IPS-18a (cell line): Measurements from ENCODE around the gene MAOB.

Experiments used
- H3K27ac ChIP-seq: one replicate; pipeline ENCODE4 v1.5.1; 2013; ENCODE audit warnings: low read length
- H3K27me3 ChIP-seq: one replicate; pipeline ENCODE4 v1.6.1; 2013; ENCODE audit warnings: mild to moderate bottlenecking, low read length; ENCODE audit not compliant: control insufficient read depth, insufficient read depth
- H3K36me3 ChIP-seq: one replicate; pipeline ENCODE4 v1.6.1; 2013; ENCODE audit warnings: low read depth, low read length; ENCODE audit not compliant: control insufficient read depth
- H3K4me1 ChIP-seq: one replicate; pipeline ENCODE4 v1.6.1; 2013; ENCODE audit warnings: low read depth, low read length; ENCODE audit not compliant: control insufficient read depth
- H3K4me3 ChIP-seq: one replicate; pipeline ENCODE4 v1.5.1; 2013; ENCODE audit warnings: low read length
- H3K9ac ChIP-seq: one replicate; pipeline ENCODE4 v1.6.1; 2013; ENCODE audit warnings: mild to moderate bottlenecking, low read length, moderate library complexity
- H3K9me3 ChIP-seq: one replicate; pipeline ENCODE4 v1.6.1; 2013; ENCODE audit warnings: low read depth, low read length; ENCODE audit not compliant: control insufficient read depth

The MAOB gene

GRCh38 chrX:43747476-43747875 is 134.8 kb downstream of the MAOB start:
- no peaks in the 10 kb centered on the region for H3K36me3 ChIP-seq
- H3K4me1 ChIP-seq: no peaks in the 10 kb centered on the region
- no peak overlapping the region for H3K4me3 ChIP-seq
- peaks cover 8% of the 10 kb centered on the region for H3K9me3 ChIP-seq
- no peaks in the 10 kb centered on the region for H3K27me3 ChIP-seq
- H3K9ac ChIP-seq: no peak overlapping the region
- no peak overlapping the region for H3K27ac ChIP-seq

GRCh38 chrX:43745938-43746721 is 136.1 kb downstream of the MAOB start:
- Histone ChIP-seq H3K9ac (no peak overlapping the region), H3K4me3 (no peak overlapping the region), H3K4me1 (no peaks in the 10 kb centered on the region), H3K9me3 (peaks cover 8% of the 10 kb centered on the region), H3K27me3 (no peaks in the 10 kb centered on the region), H3K36me3 (no peaks in the 10 kb centered on the region), H3K27ac (no peak overlapping the region)

GRCh38 chrX:43744284-43744683 is 138.0 kb downstream of the MAOB start:
- Histone ChIP-seq H3K4me3 (no peak overlapping the region), H3K27ac (no peak overlapping the region), H3K9me3 (peaks cover 8% of the 10 kb centered on the region), H3K27me3 (no peaks in the 10 kb centered on the region), H3K4me1 (no peaks in the 10 kb centered on the region), H3K9ac (no peak overlapping the region), H3K36me3 (no peaks in the 10 kb centered on the region)

GRCh38 chrX:43743100-43743822 is 139.0 kb downstream of the MAOB start:
- Histone ChIP-seq H3K36me3 (no peaks in the 10 kb centered on the region), H3K27me3 (no peaks in the 10 kb centered on the region), H3K9ac (no peak overlapping the region), H3K4me1 (no peaks in the 10 kb centered on the region), H3K4me3 (no peak overlapping the region), H3K27ac (no peak overlapping the region), H3K9me3 (peaks cover 8% of the 10 kb centered on the region)

- Histone ChIP-seq H3K9ac (no peak overlapping the region), H3K27ac (no peak overlapping the region), H3K4me3 (no peak overlapping the region), H3K27me3 (no peaks in the 10 kb centered on the region), H3K36me3 (no peaks in the 10 kb centered on the region), H3K9me3 (peaks cover 8% of the 10 kb centered on the region), H3K4me1 (no peaks in the 10 kb centered on the region)
These were observed 140.2 kb downstream of the MAOB start for GRCh38 chrX:43741843-43742573.

- Histone ChIP-seq H3K4me3 (no peak overlapping the region), H3K9me3 (peaks cover 3% of the 10 kb centered on the region), H3K27me3 (no peaks in the 10 kb centered on the region), H3K9ac (no peak overlapping the region), H3K36me3 (no peaks in the 10 kb centered on the region), H3K27ac (no peak overlapping the region), H3K4me1 (no peaks in the 10 kb centered on the region)
These were observed 146.3 kb downstream of the MAOB start for GRCh38 chrX:43735957-43736356.

- Histone ChIP-seq H3K27ac (no peak overlapping the region), H3K36me3 (no peaks in the 10 kb centered on the region), H3K9me3 (peaks cover 6% of the 10 kb centered on the region)
These were observed 146.7 kb downstream of the MAOB start for GRCh38 chrX:43735534-43735933.

GRCh38 chrX:43734444-43734843 is 147.8 kb downstream of the MAOB start:
- H3K27ac ChIP-seq: no peak overlapping the region

More at GRCh38 chrX:43735534-43735933, 146.7 kb downstream of the MAOB start:
- H3K27me3 ChIP-seq: no peaks in the 10 kb centered on the region
- no peak overlapping the region for H3K9ac ChIP-seq
- H3K4me1 ChIP-seq: no peaks in the 10 kb centered on the region
- H3K4me3 ChIP-seq: no peak overlapping the region

GRCh38 chrX:43733699-43734098 is 148.6 kb downstream of the MAOB start:
- no peaks in the 10 kb centered on the region for H3K27me3 ChIP-seq
- H3K36me3 ChIP-seq: no peaks in the 10 kb centered on the region
- H3K27ac ChIP-seq: no peak overlapping the region
- H3K9ac ChIP-seq: no peak overlapping the region
- no peak overlapping the region for H3K4me3 ChIP-seq
- H3K4me1 ChIP-seq: no peaks in the 10 kb centered on the region
- H3K9me3 ChIP-seq: peaks cover 6% of the 10 kb centered on the region

More at GRCh38 chrX:43734444-43734843, 147.8 kb downstream of the MAOB start:
- H3K4me1 ChIP-seq: no peaks in the 10 kb centered on the region
- peaks cover 6% of the 10 kb centered on the region for H3K9me3 ChIP-seq
- no peak overlapping the region for H3K4me3 ChIP-seq
- H3K9ac ChIP-seq: no peak overlapping the region
- no peaks in the 10 kb centered on the region for H3K36me3 ChIP-seq
- no peaks in the 10 kb centered on the region for H3K27me3 ChIP-seq

- H3K4me3 ChIP-seq: no peak overlapping the region
- no peak overlapping the region for H3K9ac ChIP-seq
- H3K9me3 ChIP-seq: peaks cover 6% of the 10 kb centered on the region
- H3K27me3 ChIP-seq: no peaks in the 10 kb centered on the region
- H3K4me1 ChIP-seq: no peaks in the 10 kb centered on the region
- no peak overlapping the region for H3K27ac ChIP-seq
- H3K36me3 ChIP-seq: no peaks in the 10 kb centered on the region
These were observed 151.2 kb downstream of the MAOB start for GRCh38 chrX:43731086-43731485.

GRCh38 chrX:43728966-43729365 is 153.3 kb downstream of the MAOB start:
- H3K9me3 ChIP-seq: peaks cover 11% of the 10 kb centered on the region
- H3K4me1 ChIP-seq: no peaks in the 10 kb centered on the region
- H3K27me3 ChIP-seq: no peaks in the 10 kb centered on the region
- no peak overlapping the region for H3K9ac ChIP-seq
- no peak overlapping the region for H3K4me3 ChIP-seq
- H3K27ac ChIP-seq: no peak overlapping the region
- no peaks in the 10 kb centered on the region for H3K36me3 ChIP-seq
